KMS-11 (cell line): ENCODE measurements around the gene DIAPH3.

ENCODE experiments used
- H2AFZ ChIP-seq: fragments of 200-600 bp; sonication (generic); 2 replicates; pipeline ENCODE4 v1.6.1; 2016; ENCODE audit warnings: antibody characterized with exemption, mixed run types, low read depth
- H3K27ac ChIP-seq: fragments of 200-600 bp; sonication (generic); 2 replicates; pipeline ENCODE4 v1.6.1; 2016; ENCODE audit warnings: mild to moderate bottlenecking, mixed run types
- H3K27me3 ChIP-seq: fragments of 200-600 bp; sonication (generic); 2 replicates; pipeline ENCODE4 v1.6.1; 2017; ENCODE audit warnings: mild to moderate bottlenecking, low read depth, mixed run types, moderate library complexity; ENCODE audit not compliant: insufficient read depth
- H3K36me3 ChIP-seq: fragments of 200-600 bp; sonication (generic); 2 replicates; pipeline ENCODE4 v1.6.1; 2017; ENCODE audit warnings: mild to moderate bottlenecking, mixed run types; ENCODE audit not compliant: insufficient read depth
- H3K4me1 ChIP-seq: fragments of 200-600 bp; sonication (generic); 2 replicates; pipeline ENCODE4 v1.6.1; 2016; ENCODE audit warnings: mild to moderate bottlenecking, low read depth, mixed run types; ENCODE audit not compliant: poor library complexity, severe bottlenecking
- H3K4me2 ChIP-seq: fragments of 200-600 bp; sonication (generic); 2 replicates; pipeline ENCODE4 v1.7.0; 2016; ENCODE audit warnings: mild to moderate bottlenecking, mixed run types
- H3K4me3 ChIP-seq: fragments of 200-600 bp; sonication (generic); IDR thresholded peaks from 2 replicates; pipeline ENCODE4 v1.6.1; 2017; ENCODE audit warnings: low read depth, low read length, mixed read lengths; ENCODE audit not compliant: insufficient read depth
- H3K79me2 ChIP-seq: fragments of 200-600 bp; sonication (generic); 2 replicates; pipeline ENCODE4 v1.6.1; 2016; ENCODE audit warnings: low read depth, mixed run types; ENCODE audit not compliant: insufficient read depth
- H3K9ac ChIP-seq: fragments of 200-600 bp; sonication (generic); 2 replicates; pipeline ENCODE4 v1.6.1; 2016; ENCODE audit warnings: mild to moderate bottlenecking, mixed run types
- H4K20me1 ChIP-seq: fragments of 200-600 bp; sonication (generic); 2 replicates; pipeline ENCODE4 v1.6.1; 2016; ENCODE audit warnings: mild to moderate bottlenecking, mixed run types; ENCODE audit not compliant: insufficient read depth
- TF ChIP-seq, protein P1 (sequence below): fragments of 200-600 bp; sonication (generic); conservative IDR thresholded peaks from 2 replicates; pipeline ENCODE4 v1.6.1; 2017; ENCODE audit warnings: low read depth, mild to moderate bottlenecking, antibody characterized with exemption, low read length, moderate library complexity, mixed read lengths

Gene DIAPH3

DNA sequence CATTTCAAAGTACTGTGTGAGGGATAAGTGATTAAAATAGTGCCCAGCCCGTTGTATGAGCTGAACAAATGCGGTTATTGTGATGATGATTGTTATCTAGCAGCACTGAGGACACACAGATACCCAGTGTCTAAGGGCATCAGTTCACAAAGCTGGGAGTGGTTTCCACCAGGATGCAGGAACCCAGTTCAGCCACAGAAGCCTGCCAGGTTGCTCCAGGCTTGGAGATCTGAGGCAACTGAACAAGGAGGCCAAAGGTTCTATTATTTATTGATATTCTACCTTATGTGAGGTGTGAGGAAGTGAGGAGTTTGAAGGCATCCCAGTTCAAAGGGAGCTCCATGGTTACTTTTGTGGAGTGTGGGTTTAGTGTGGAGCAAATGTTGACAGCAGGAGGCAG lies 13.2 kb downstream of the DIAPH3 start:
- Histone ChIP-seq H3K4me2 (no peak overlapping the region), H3K79me2 (no peaks in the 10 kb centered on the region), H4K20me1 (no peaks in the 10 kb centered on the region), H3K27me3 (no peaks in the 10 kb centered on the region), H2AFZ (no peak overlapping the region), H3K36me3 (no peaks in the 10 kb centered on the region), H3K4me1 (no peaks in the 10 kb centered on the region), H3K27ac (no peak overlapping the region), H3K9ac (no peak overlapping the region), H3K4me3 (no peak overlapping the region)
- TF ChIP-seq, protein P1, sequence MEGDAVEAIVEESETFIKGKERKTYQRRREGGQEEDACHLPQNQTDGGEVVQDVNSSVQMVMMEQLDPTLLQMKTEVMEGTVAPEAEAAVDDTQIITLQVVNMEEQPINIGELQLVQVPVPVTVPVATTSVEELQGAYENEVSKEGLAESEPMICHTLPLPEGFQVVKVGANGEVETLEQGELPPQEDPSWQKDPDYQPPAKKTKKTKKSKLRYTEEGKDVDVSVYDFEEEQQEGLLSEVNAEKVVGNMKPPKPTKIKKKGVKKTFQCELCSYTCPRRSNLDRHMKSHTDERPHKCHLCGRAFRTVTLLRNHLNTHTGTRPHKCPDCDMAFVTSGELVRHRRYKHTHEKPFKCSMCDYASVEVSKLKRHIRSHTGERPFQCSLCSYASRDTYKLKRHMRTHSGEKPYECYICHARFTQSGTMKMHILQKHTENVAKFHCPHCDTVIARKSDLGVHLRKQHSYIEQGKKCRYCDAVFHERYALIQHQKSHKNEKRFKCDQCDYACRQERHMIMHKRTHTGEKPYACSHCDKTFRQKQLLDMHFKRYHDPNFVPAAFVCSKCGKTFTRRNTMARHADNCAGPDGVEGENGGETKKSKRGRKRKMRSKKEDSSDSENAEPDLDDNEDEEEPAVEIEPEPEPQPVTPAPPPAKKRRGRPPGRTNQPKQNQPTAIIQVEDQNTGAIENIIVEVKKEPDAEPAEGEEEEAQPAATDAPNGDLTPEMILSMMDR: no peak

DNA sequence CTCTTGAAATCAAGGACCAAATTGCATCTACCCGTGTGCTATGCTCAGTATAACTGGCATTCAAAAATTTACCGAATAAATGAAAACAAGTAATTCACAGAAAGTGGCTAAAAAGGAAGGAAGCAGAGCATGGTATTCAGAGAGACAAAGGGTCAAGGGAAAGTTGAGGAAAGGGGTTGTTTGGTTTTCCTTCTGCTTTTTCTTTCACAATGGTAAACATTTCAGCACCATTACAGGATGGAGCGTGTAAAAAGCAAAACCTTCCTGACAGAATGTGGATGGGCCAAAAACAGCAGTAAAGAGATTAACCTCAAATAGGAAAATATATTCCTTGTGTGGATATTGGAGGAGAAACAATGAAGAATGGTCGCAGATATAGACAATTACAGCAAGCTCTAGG lies 14.8 kb downstream of the DIAPH3 start:
- TF ChIP-seq, protein P1: no peak
- Histone ChIP-seq H3K4me3 (no peak overlapping the region), H3K36me3 (no peaks in the 10 kb centered on the region), H3K4me2 (no peak overlapping the region), H2AFZ (no peak overlapping the region), H3K27me3 (no peaks in the 10 kb centered on the region), H4K20me1 (no peaks in the 10 kb centered on the region), H3K4me1 (no peaks in the 10 kb centered on the region), H3K9ac (no peak overlapping the region), H3K27ac (no peak overlapping the region), H3K79me2 (no peaks in the 10 kb centered on the region)

DNA sequence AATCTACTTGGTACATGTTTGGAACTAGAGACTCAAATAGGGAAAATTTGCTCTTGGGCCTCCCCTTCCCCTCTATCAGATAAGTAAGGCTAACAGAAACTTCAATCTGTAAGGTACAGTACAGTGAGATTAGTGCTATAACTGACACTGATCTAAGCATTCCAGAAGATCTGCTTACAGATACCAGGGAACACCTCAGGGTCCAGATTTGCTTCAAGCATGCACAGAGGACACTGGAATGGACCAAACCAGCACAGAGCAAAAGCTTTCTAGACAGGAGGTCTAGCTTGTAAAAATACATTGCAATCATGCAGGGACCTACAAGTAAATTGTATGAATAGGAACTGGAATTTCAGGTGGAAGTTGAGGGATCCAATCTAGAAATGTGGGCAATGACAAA lies 16.4 kb downstream of the DIAPH3 start:
- no peaks in the 10 kb centered on the region for H3K4me1 ChIP-seq
- no peaks in the 10 kb centered on the region for H3K27me3 ChIP-seq
- no peak overlapping the region for H3K4me3 ChIP-seq
- H4K20me1 ChIP-seq: no peaks in the 10 kb centered on the region
- H3K9ac ChIP-seq: no peak overlapping the region
- H3K4me2 ChIP-seq: no peak overlapping the region
- no peaks in the 10 kb centered on the region for H3K36me3 ChIP-seq
- no peak overlapping the region for H2AFZ ChIP-seq
- TF ChIP-seq, protein P1: no peak
- H3K27ac ChIP-seq: no peak overlapping the region
- no peaks in the 10 kb centered on the region for H3K79me2 ChIP-seq

DNA sequence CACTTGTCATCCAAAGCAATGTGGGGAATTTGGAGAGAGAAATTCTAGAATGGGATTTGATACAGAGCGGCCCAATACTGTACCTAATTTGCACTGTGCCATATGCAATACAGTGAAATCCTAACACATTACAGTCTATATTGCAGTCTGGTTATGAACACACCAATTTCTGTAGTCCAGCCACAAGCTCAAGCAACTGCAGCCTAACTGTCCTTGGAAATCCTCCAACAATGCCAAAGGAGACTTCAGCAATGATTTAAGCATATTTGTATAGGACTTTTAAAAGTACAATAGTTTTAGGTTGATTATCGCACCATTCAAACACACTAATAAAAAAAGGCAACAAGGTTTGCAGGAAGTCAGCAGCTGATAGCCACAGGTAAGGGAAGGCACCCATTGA lies 17.3 kb downstream of the DIAPH3 start:
- no peaks in the 10 kb centered on the region for H3K79me2 ChIP-seq
- no peak overlapping the region for H3K27ac ChIP-seq
- no peak overlapping the region for H2AFZ ChIP-seq
- H4K20me1 ChIP-seq: no peaks in the 10 kb centered on the region
- TF ChIP-seq, protein P1: no peak
- H3K4me1 ChIP-seq: no peaks in the 10 kb centered on the region
- H3K36me3 ChIP-seq: no peaks in the 10 kb centered on the region
- no peaks in the 10 kb centered on the region for H3K27me3 ChIP-seq
- no peak overlapping the region for H3K9ac ChIP-seq
- no peak overlapping the region for H3K4me3 ChIP-seq
- H3K4me2 ChIP-seq: no peak overlapping the region

DNA sequence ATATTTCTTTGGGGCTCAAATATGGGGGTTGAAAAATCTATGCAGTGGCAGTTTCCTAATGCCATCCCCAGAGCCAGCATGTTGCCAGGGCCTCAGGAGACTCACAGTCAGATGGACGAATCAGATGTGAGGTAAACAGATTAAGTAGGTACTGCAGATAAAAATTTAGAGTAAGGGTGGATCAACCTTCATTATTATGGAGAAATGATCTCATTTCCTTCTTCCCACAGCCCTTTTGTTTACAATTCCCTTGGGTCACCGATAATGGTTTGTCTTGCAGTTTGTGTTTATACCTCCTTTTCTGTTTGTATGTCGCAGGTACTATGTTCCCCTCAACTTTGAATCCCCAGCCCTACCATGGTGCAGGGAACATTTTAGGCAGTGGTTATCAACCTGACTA lies 20.0 kb downstream of the DIAPH3 start:
- Histone ChIP-seq H3K79me2 (no peaks in the 10 kb centered on the region; the same call in 1 of the 2 replicates), H3K27me3 (no peaks in the 10 kb centered on the region), H4K20me1 (no peaks in the 10 kb centered on the region), H3K36me3 (no peaks in the 10 kb centered on the region), H3K4me1 (no peaks in the 10 kb centered on the region), H2AFZ (no peak overlapping the region), H3K9ac (no peak overlapping the region), H3K4me3 (no peak overlapping the region), H3K4me2 (no peak overlapping the region), H3K27ac (no peak overlapping the region)
- TF ChIP-seq, protein P1: no peak
